ENCODE results near the gene TNFSF10.

GRCh38 chr3:172538368-172539151 lies 15.3 kb upstream of the TNFSF10 start:
- TF ChIP-seq EZH2 (IDR thresholded peaks at IDR 0.05; ENCODE audit: borderline replicate concordance, insufficient read depth, low read length, poor library complexity, severe bottlenecking) = no peak
- TF ChIP-seq, protein P1, sequence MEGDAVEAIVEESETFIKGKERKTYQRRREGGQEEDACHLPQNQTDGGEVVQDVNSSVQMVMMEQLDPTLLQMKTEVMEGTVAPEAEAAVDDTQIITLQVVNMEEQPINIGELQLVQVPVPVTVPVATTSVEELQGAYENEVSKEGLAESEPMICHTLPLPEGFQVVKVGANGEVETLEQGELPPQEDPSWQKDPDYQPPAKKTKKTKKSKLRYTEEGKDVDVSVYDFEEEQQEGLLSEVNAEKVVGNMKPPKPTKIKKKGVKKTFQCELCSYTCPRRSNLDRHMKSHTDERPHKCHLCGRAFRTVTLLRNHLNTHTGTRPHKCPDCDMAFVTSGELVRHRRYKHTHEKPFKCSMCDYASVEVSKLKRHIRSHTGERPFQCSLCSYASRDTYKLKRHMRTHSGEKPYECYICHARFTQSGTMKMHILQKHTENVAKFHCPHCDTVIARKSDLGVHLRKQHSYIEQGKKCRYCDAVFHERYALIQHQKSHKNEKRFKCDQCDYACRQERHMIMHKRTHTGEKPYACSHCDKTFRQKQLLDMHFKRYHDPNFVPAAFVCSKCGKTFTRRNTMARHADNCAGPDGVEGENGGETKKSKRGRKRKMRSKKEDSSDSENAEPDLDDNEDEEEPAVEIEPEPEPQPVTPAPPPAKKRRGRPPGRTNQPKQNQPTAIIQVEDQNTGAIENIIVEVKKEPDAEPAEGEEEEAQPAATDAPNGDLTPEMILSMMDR (IDR thresholded peaks at IDR 0.05; ENCODE audit: poor library complexity, severe bottlenecking) = no peak
- TF ChIP-seq, protein P2, sequence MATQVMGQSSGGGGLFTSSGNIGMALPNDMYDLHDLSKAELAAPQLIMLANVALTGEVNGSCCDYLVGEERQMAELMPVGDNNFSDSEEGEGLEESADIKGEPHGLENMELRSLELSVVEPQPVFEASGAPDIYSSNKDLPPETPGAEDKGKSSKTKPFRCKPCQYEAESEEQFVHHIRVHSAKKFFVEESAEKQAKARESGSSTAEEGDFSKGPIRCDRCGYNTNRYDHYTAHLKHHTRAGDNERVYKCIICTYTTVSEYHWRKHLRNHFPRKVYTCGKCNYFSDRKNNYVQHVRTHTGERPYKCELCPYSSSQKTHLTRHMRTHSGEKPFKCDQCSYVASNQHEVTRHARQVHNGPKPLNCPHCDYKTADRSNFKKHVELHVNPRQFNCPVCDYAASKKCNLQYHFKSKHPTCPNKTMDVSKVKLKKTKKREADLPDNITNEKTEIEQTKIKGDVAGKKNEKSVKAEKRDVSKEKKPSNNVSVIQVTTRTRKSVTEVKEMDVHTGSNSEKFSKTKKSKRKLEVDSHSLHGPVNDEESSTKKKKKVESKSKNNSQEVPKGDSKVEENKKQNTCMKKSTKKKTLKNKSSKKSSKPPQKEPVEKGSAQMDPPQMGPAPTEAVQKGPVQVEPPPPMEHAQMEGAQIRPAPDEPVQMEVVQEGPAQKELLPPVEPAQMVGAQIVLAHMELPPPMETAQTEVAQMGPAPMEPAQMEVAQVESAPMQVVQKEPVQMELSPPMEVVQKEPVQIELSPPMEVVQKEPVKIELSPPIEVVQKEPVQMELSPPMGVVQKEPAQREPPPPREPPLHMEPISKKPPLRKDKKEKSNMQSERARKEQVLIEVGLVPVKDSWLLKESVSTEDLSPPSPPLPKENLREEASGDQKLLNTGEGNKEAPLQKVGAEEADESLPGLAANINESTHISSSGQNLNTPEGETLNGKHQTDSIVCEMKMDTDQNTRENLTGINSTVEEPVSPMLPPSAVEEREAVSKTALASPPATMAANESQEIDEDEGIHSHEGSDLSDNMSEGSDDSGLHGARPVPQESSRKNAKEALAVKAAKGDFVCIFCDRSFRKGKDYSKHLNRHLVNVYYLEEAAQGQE (IDR thresholded peaks at IDR 0.05; ENCODE audit: borderline replicate concordance) = no peak
- no peak for TF ChIP-seq RAD21 (conservative IDR thresholded peaks at IDR 0.05)
- TF ChIP-seq POLR2AphosphoS5 (IDR thresholded peaks at IDR 0.05) = no peak

All from neural cell (in vitro differentiated cells).